Measurements from ENCODE around the gene TUBGCP5.
"Not testable (repeated sequence)": the region's sequence is repeated elsewhere in the genome, so short reads cannot be mapped to it uniquely, and the experiment has no call there.

TUBGCP5 gene

GRCh38 chr15:23039917-23040281 lies 530 bp upstream of the TUBGCP5 start:
- no peak for DNase-seq

- DNase-seq, result peak; percentile 18
Measured at GRCh38 chr15:23038726-23039142, 635 bp downstream of the TUBGCP5 start.

- peak; percentile 39 for DNase-seq
Measured at GRCh38 chr15:23035964-23036566, 3.3 kb downstream of the TUBGCP5 start.

GRCh38 chr15:23033979-23034378 lies 5.4 kb downstream of the TUBGCP5 start:
- no peak for DNase-seq

GRCh38 chr15:23026218-23026617 lies 13.2 kb downstream of the TUBGCP5 start:
- no peak for DNase-seq

- DNase-seq, result no peak
Measured at GRCh38 chr15:23022156-23022555, 17.2 kb downstream of the TUBGCP5 start.

GRCh38 chr15:23014394-23015000 lies 24.9 kb downstream of the TUBGCP5 start:
- no peak for DNase-seq

GRCh38 chr15:23013681-23014080 lies 25.7 kb downstream of the TUBGCP5 start:
- DNase-seq, result no peak

- not testable (repeated sequence) for DNase-seq
Measured at GRCh38 chr15:23012616-23013015, 26.8 kb downstream of the TUBGCP5 start.

- no peak for DNase-seq
Measured at GRCh38 chr15:23003736-23004135, 35.6 kb downstream of the TUBGCP5 start.

- no peak for DNase-seq
Measured at GRCh38 chr15:23002920-23003319, 36.4 kb downstream of the TUBGCP5 start.

- no peak for DNase-seq
Measured at GRCh38 chr15:22995795-22996194, 43.6 kb downstream of the TUBGCP5 start.

- DNase-seq, result no peak
Measured at GRCh38 chr15:22992024-22992326, 47.4 kb downstream of the TUBGCP5 start.

GRCh38 chr15:22989576-22990477 lies 49.5 kb downstream of the TUBGCP5 start:
- no peak for DNase-seq

GRCh38 chr15:22988811-22989210 lies 50.6 kb downstream of the TUBGCP5 start:
- DNase-seq, result no peak

GRCh38 chr15:22981931-22982330 lies 57.4 kb downstream of the TUBGCP5 start:
- not testable (repeated sequence) for DNase-seq

GRCh38 chr15:22981051-22981840 lies 58.1 kb downstream of the TUBGCP5 start:
- DNase-seq, result no peak

GRCh38 chr15:22980189-22981050 lies 58.9 kb downstream of the TUBGCP5 start, which contains the start of gene CYFIP1:
CYFIP1 (minus strand) TSS chr15:22980368; CDS start chr15:22947285, 33,083 bp downstream.
- peak; percentile 52 for DNase-seq

GRCh38 chr15:22979238-22980188 lies 59.9 kb downstream of the TUBGCP5 start:
- DNase-seq, result peak; percentile 20

- DNase-seq, result no peak
Measured at GRCh38 chr15:22978691-22979237, 60.6 kb downstream of the TUBGCP5 start.

GRCh38 chr15:22974745-22975144 lies 64.6 kb downstream of the TUBGCP5 start:
- DNase-seq, result no peak
